ENCODE measurements around the gene TMEM18.

TMEM18 gene

DNA sequence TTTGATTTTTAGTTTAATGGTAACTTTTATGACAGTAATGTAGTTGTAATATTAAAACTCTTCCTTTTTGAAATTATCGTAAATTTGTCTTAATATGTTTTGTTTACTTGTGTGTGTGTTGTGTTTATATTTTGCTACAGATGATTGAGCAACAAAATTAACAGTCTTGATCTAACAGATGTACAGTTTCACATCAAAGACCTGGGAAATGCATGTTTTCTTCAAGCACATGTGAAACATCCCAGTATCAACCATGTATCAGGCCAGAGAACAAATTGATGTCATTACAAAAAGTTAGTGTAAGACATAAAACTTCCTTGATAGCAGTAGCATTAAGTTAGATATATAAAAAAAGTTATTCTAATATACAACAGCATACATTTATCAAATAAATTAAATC, 45.5 kb downstream of the TMEM18 start:
- DNase-seq (ENCODE audit: low spot score) = no peak
- TF ChIP-seq CTCF (IDR thresholded peaks at IDR 0.05; ENCODE audit: extremely low read depth, missing control alignments) = no peak

DNA sequence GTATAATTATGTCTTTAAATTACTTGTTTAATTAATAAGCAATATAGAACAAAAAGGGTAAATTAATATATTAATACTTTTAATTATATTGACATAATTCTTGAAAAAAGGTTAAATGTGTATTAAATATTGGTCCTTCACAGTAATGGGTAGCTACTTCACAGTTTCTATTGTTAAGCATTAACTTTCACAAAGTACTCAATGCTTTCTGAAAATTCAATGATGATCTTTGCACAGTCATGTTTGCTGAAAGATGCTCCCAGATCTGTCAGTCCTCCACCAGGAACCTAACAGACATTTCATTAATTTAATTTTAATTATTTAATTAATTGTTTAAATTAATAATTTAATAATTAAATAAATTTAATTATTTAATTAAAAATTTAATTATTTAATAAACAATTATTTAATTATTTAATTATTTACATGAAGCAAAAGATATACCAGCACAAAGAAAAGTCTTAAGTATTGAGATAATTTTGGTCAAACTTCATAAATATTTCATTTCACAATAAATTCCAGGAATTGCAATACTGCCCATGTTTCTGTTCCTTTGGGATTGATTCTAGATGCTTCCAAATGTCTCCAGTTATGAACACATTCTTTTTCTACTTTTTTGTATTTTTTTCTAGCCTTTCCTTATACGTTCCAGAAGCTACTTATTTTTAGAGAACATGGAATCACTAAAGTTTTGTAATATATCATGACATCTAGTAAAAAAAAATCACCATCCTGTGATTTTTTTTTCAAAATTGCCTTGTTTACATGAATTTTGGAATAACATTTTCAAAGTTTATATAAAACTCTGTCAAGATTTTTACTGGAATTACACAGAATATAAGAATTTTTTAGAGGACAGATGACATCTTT, 46.5 kb downstream of the TMEM18 start:
- no peak for TF ChIP-seq CTCF (IDR thresholded peaks at IDR 0.05; ENCODE audit: extremely low read depth, missing control alignments)
- no peak for DNase-seq (ENCODE audit: low spot score)

- TF ChIP-seq CTCF (IDR thresholded peaks at IDR 0.05; ENCODE audit: extremely low read depth, missing control alignments) = no peak
- DNase-seq (ENCODE audit: low spot score) = no peak
Observed at GRCh38 chr2:629961-630360, 47.2 kb downstream of the TMEM18 start.

DNA sequence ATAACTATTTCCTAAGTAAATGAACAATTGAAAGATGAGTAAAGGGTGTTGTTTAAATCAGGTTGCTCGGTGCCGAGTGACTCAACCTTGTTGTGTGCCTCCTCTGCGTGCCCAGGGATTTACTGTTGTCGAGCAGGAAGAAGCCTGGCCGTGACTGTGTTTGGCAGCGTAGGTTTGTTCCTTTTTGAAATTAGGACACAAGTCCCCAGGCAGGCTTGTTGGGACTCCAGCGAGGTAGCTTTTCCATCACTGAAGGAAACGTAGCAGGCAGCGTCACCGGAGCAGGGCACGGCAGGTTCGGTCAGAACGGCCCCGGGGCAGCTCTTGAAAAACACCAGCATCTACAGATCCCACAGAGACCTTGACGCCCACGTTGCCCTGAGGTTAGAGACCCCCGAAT, 48.6 kb downstream of the TMEM18 start:
- DNase-seq (ENCODE audit: low spot score) = no peak
- no peak for TF ChIP-seq CTCF (IDR thresholded peaks at IDR 0.05; ENCODE audit: extremely low read depth, missing control alignments)

DNA sequence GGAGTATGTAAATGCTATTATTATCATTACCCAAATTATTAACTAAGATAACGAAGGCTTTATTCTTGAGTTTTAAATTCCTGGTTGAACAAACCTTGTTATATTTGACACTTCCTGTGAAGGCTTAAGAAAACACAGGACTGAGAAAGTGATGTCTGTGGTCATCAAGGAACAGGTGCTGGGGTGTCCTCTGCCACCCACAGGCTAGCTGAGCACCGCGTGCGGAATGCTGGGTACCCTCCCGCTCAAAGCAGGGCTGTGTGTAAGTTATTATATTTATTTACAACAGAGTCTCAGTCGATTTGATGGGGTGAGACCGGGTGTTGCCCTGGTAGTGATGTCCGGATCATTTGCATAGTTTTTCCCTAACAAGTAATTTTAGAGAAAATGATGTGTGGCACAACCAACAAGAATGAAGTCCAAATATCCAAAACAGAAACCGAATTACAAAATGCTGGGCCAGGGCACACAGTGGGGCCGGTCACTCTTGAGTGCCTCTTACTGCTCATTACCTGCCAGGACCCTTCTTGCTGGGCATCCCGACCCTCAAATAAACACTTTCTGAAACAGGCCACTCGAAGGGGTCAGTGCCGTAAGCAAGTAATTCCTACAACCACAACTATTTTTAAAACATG, 49.2 kb downstream of the TMEM18 start:
- TF ChIP-seq CTCF (IDR thresholded peaks at IDR 0.05; ENCODE audit: extremely low read depth, missing control alignments) = no peak

GRCh38 chr2:627340-627709, 49.9 kb downstream of the TMEM18 start:
- TF ChIP-seq CTCF (IDR thresholded peaks at IDR 0.05; ENCODE audit: extremely low read depth, missing control alignments) = no peak
- no peak for DNase-seq (ENCODE audit: low spot score)

More for the DNA sequence above, 49.2 kb downstream of the TMEM18 start:
- DNase-seq (ENCODE audit: low spot score) = no peak

Data from GM20000 (cell line).